Stomach smooth muscle (tissue), 2 donors: ENCODE measurements around the gene PYY.
"Not testable (repeated sequence)": the region's sequence is repeated elsewhere in the genome, so short reads cannot be mapped to it uniquely, and the experiment has no call there.

Source experiments
- H3K27ac ChIP-seq: one replicate; pipeline ENCODE4 v1.7.0; 2013; ENCODE audit warnings: mild to moderate bottlenecking, low read length, inconsistent platforms
- H3K27me3 ChIP-seq, 2 donors: one replicate each; pipeline ENCODE4 v1.7.0; 2013; ENCODE audit warnings: low read length in 2 of 2; ENCODE audit not compliant: insufficient read depth in 2 of 2, control insufficient read depth in 1 of 2
- H3K36me3 ChIP-seq, 2 donors: one replicate each; pipeline ENCODE4 v1.7.0; 2013; ENCODE audit warnings: low read length in 2 of 2; ENCODE audit not compliant: control insufficient read depth in 2 of 2, insufficient read depth in 2 of 2
- H3K4me1 ChIP-seq: one replicate; pipeline ENCODE4 v1.7.0; 2013; ENCODE audit warnings: low read length; ENCODE audit not compliant: control insufficient read depth, insufficient read depth
- H3K4me3 ChIP-seq, 2 donors: one replicate each; pipeline ENCODE4 v1.7.0; 2013; ENCODE audit warnings: low read length in 2 of 2
- H3K9ac ChIP-seq, 2 donors: one replicate each; pipeline ENCODE4 v1.7.0; 2013; ENCODE audit warnings: low read length in 2 of 2, mild to moderate bottlenecking in 1 of 2
- H3K9me3 ChIP-seq, 2 donors: one replicate each; pipeline ENCODE4 v1.7.0; 2013; ENCODE audit warnings: low read length in 2 of 2; ENCODE audit not compliant: control insufficient read depth in 2 of 2
- donor health status: healthy.
- donor health status: Pancreatic carcinoma.

The PYY gene

GRCh38 chr17:43945074-43945829, 8.5 kb downstream of the PYY start:
- Histone ChIP-seq H3K9ac (no peak overlapping the region), H3K4me3 (no peak overlapping the region), H3K4me1 (no peaks in the 10 kb centered on the region), H3K27me3 (peaks cover 10 to 15% of the 10 kb centered on the region in 2 donors), H3K36me3 (no peaks in the 10 kb centered on the region), H3K27ac (no peak overlapping the region), H3K9me3 (no peaks in the 10 kb centered on the region)

GRCh38 chr17:43942051-43942685, 11.6 kb downstream of the PYY start, which contains the start of gene PPY:
Gene PPY (minus strand): TSS chr17:43942476. CDS start chr17:43941654, 822 bp downstream.
- Histone ChIP-seq H3K4me3 (no peak within 1 kb of the TSS), H3K36me3 (no peaks in the 10 kb centered on the region)

GRCh38 chr17:43940630-43941029, 13.1 kb downstream of the PYY start:
- Histone ChIP-seq H3K4me1 (peaks cover 4% of the 10 kb centered on the region), H3K9me3 (no peaks in the 10 kb centered on the region), H3K27ac (no peak overlapping the region), H3K36me3 (no peaks in the 10 kb centered on the region), H3K9ac (no peak overlapping the region), H3K27me3 (peaks cover 12 to 15% of the 10 kb centered on the region in 2 donors), H3K4me3 (no peak overlapping the region)

More at GRCh38 chr17:43942051-43942685, 11.6 kb downstream of the PYY start, which contains the start of gene PPY:
- Histone ChIP-seq H3K9ac (no peak within 1 kb of the TSS), H3K4me1 (peaks cover 4% of the 10 kb centered on the region), H3K9me3 (no peaks in the 10 kb centered on the region), H3K27ac (no peak within 1 kb of the TSS), H3K27me3 (peaks cover 13 to 16% of the 10 kb centered on the region in 2 donors)

GRCh38 chr17:43939886-43940285, 13.9 kb downstream of the PYY start:
- Histone ChIP-seq H3K4me1 (peaks cover 4% of the 10 kb centered on the region), H3K36me3 (no peaks in the 10 kb centered on the region), H3K9me3 (no peaks in the 10 kb centered on the region), H3K27ac (no peak overlapping the region), H3K4me3 (no peak overlapping the region), H3K27me3 (peaks cover 12 to 15% of the 10 kb centered on the region in 2 donors), H3K9ac (no peak overlapping the region)

- H3K36me3 ChIP-seq, H3K4me3 ChIP-seq, H3K9ac ChIP-seq, H3K9me3 ChIP-seq, H3K4me1 ChIP-seq, H3K27ac ChIP-seq: not testable (repeated sequence)
- peaks cover 12 to 15% of the 10 kb centered on the region in 2 donors for H3K27me3 ChIP-seq
These were observed 14.3 kb downstream of the PYY start for GRCh38 chr17:43939452-43939851.

- peaks cover 12 to 15% of the 10 kb centered on the region in 2 donors for H3K27me3 ChIP-seq
- no peak overlapping the region for H3K9ac ChIP-seq
- no peaks in the 10 kb centered on the region for H3K36me3 ChIP-seq
- H3K4me3 ChIP-seq, result no peak overlapping the region
- H3K9me3 ChIP-seq, result no peaks in the 10 kb centered on the region
- H3K27ac ChIP-seq, result no peak overlapping the region
- H3K4me1 ChIP-seq, result peaks cover 4% of the 10 kb centered on the region
These were observed 14.9 kb downstream of the PYY start for GRCh38 chr17:43938838-43939182.

GRCh38 chr17:43936434-43936833, 17.3 kb downstream of the PYY start:
- Histone ChIP-seq H3K27ac (no peak overlapping the region), H3K36me3 (no peaks in the 10 kb centered on the region), H3K9ac (no peak overlapping the region), H3K9me3 (no peaks in the 10 kb centered on the region), H3K4me3 (no peak overlapping the region), H3K27me3 (peaks cover 12 to 21% of the 10 kb centered on the region in 2 donors), H3K4me1 (peaks cover 4% of the 10 kb centered on the region)

- H3K27me3 ChIP-seq, result peaks cover 12 to 21% of the 10 kb centered on the region in 2 donors
- no peak overlapping the region for H3K4me3 ChIP-seq
- no peak overlapping the region for H3K9ac ChIP-seq
- H3K27ac ChIP-seq, result no peak overlapping the region
- no peaks in the 10 kb centered on the region for H3K36me3 ChIP-seq
- H3K9me3 ChIP-seq, result no peaks in the 10 kb centered on the region
- H3K4me1 ChIP-seq, result peaks cover 4% of the 10 kb centered on the region
These were observed 17.8 kb downstream of the PYY start for GRCh38 chr17:43935926-43936261.

- Histone ChIP-seq H3K4me1 (peaks cover 4% of the 10 kb centered on the region), H3K9me3 (no peaks in the 10 kb centered on the region), H3K27me3 (peaks cover 12 to 20% of the 10 kb centered on the region in 2 donors), H3K4me3 (no peak overlapping the region), H3K27ac (no peak overlapping the region), H3K9ac (no peak overlapping the region), H3K36me3 (no peaks in the 10 kb centered on the region)
These were observed 18.4 kb downstream of the PYY start for GRCh38 chr17:43935204-43935925.

GRCh38 chr17:43932923-43933322, 20.8 kb downstream of the PYY start:
- H3K4me3 ChIP-seq, result no peak overlapping the region
- no peaks in the 10 kb centered on the region for H3K9me3 ChIP-seq
- H3K27me3 ChIP-seq, result peaks cover 7 to 15% of the 10 kb centered on the region in 2 donors
- H3K4me1 ChIP-seq, result peaks cover 2% of the 10 kb centered on the region
- no peak overlapping the region for H3K27ac ChIP-seq
- no peaks in the 10 kb centered on the region for H3K36me3 ChIP-seq
- no peak overlapping the region for H3K9ac ChIP-seq
